ENCODE results near the gene ABHD12B. TPM values are rescaled to one million over a fixed set of nuclear protein-coding genes. Genes with fewer than 3 reads are reported as not detected.

ABHD12B gene
- total RNA-seq, 4 donors from 2014 or later: not detected

GRCh38 chr14:50825307-50825706 is 46.5 kb upstream of the ABHD12B start:
- H3K27ac ChIP-seq: no peak overlapping the region
- H3K4me1 ChIP-seq: peaks cover 0 to 65% (median 15%) of the 10 kb centered on the region in 3 donors
- H3K36me3 ChIP-seq: no peaks in the 10 kb centered on the region
- no peak for TF ChIP-seq CTCF (IDR thresholded peaks at IDR 0.05)
- H3K27me3 ChIP-seq: no peaks in the 10 kb centered on the region
- no peak overlapping the region for H3K4me3 ChIP-seq
- ATAC-seq: no peak
- 92 to 100% methylated on average over 1 of the region's 1 CpG for WGBS, 2 donors (ENCODE audit: low coverage in 1 of 2)
- no peaks in the 10 kb centered on the region for H3K9me3 ChIP-seq

- Histone ChIP-seq H3K27ac (no peak overlapping the region), H3K4me1 (peaks cover 0 to 67% (median 15%) of the 10 kb centered on the region in 3 donors), H3K36me3 (no peaks in the 10 kb centered on the region), H3K4me3 (no peak overlapping the region), H3K9me3 (no peaks in the 10 kb centered on the region), H3K27me3 (no peaks in the 10 kb centered on the region)
- TF ChIP-seq POLR2A (IDR thresholded peaks at IDR 0.05): no peak
- no peak for TF ChIP-seq CTCF (IDR thresholded peaks at IDR 0.05)
- no peak for TF ChIP-seq EP300 (IDR thresholded peaks at IDR 0.05)
- TF ChIP-seq POLR2AphosphoS5 (IDR thresholded peaks at IDR 0.05): no peak
- WGBS, 2 donors (ENCODE audit: low coverage in 1 of 2): 84 to 92% methylated on average over 7 of the region's 8 CpGs
- no peak for ATAC-seq
These were observed 45.2 kb upstream of the ABHD12B start for GRCh38 chr14:50826681-50827080.

GRCh38 chr14:50828721-50829488 is 42.9 kb upstream of the ABHD12B start:
- Histone ChIP-seq H3K27me3 (no peaks in the 10 kb centered on the region), H3K4me1 (peaks cover 0 to 51% (median 7%) of the 10 kb centered on the region in 3 donors), H3K36me3 (no peaks in the 10 kb centered on the region), H3K9me3 (no peaks in the 10 kb centered on the region), H3K27ac (peak overlapping the region in 2 of 4 donors; percentile 94 to 95), H3K4me3 (peak overlapping the region in 1 of 2 donors; percentile 98)
- no peak for TF ChIP-seq EP300 (IDR thresholded peaks at IDR 0.05)
- TF ChIP-seq CTCF (IDR thresholded peaks at IDR 0.05): no peak
- TF ChIP-seq POLR2AphosphoS5 (IDR thresholded peaks at IDR 0.05): no peak
- no peak for TF ChIP-seq POLR2A (IDR thresholded peaks at IDR 0.05)
- WGBS, 2 donors (ENCODE audit: low coverage in 1 of 2): 53 to 70% methylated on average over 8 to 10 of the region's 10 CpGs
- ATAC-seq: no peak

- Histone ChIP-seq H3K36me3 (no peaks in the 10 kb centered on the region), H3K27ac (peak overlapping the region in 3 of 4 donors; percentile 94 to 96 (median 95)), H3K4me1 (peaks cover 0 to 44% (median 7%) of the 10 kb centered on the region in 3 donors), H3K4me3 (peak overlapping the region; percentile 77 to 98), H3K27me3 (no peaks in the 10 kb centered on the region), H3K9me3 (no peaks in the 10 kb centered on the region)
- TF ChIP-seq POLR2A (IDR thresholded peaks at IDR 0.05) (no peak), POLR2AphosphoS5 (IDR thresholded peaks at IDR 0.05) (no peak), EP300 (IDR thresholded peaks at IDR 0.05) (no peak), CTCF (IDR thresholded peaks at IDR 0.05) (no peak)
- WGBS, 2 donors (ENCODE audit: low coverage in 1 of 2): 10 to 14% methylated on average over 8 to 14 of the region's 14 CpGs
- ATAC-seq: no peak
These were observed 42.3 kb upstream of the ABHD12B start for GRCh38 chr14:50829489-50830043.

Measured in gastroesophageal sphincter (tissue), 4 donors.